HepG2 (cell line): ENCODE data around the gene GCNT2. TPM values are rescaled to one million over a fixed set of nuclear protein-coding genes. Genes with fewer than 3 reads are reported as not detected.

Source experiments
- ATAC-seq: fragments of 200-7000 bp; cut with Tn5 transposase; 3 replicates; pipeline ENCODE4 v1.9.1; 2020; ENCODE audit warnings: mild to moderate bottlenecking, moderate library complexity
- BruUV-seq: library from RNA; stranded (reverse); fragments of 400-500 nt; replicated peaks from 2 replicates; lab custom pipeline; 2021; lab: Mats Ljungman, UMichigan
- CTCF ChIA-PET: fragments of 300-600 bp; formaldehyde crosslinking; extraction: SDS; loops from one replicate; lab custom pipeline; 2021; ENCODE audit warnings: low total read pairs, inconsistent platforms, low intra/inter-chr PET ratio; lab: Yijun Ruan, JAX
- POLR2A ChIA-PET: fragments of 350-600 bp; sonication (Branson Sonifier 250); formaldehyde crosslinking; loops from one replicate; lab custom pipeline; 2020; ENCODE audit warnings: antibody characterized with exemption, inconsistent platforms; lab: Yijun Ruan, JAX
- DNase-seq: peaks from one replicate; pipeline ENCODE4 v3.0.0-alpha.2; 2015; ENCODE audit warnings: low spot score
- FAIRE-seq: peaks from 3 replicates; lab custom pipeline; 2011; peaks lifted over from hg19 to GRCh38; lab: Jason Lieb, UNC
- H2AFZ ChIP-seq: one replicate; pipeline ENCODE4 v1.6.1; 2011; ENCODE audit warnings: low read length, inconsistent platforms
- H3K27ac ChIP-seq: fragments of 300-600 bp; 3 replicates; pipeline ENCODE4 v1.8.0; 2011; ENCODE audit warnings: mixed run types, mild to moderate bottlenecking, mixed read lengths, low read length, inconsistent platforms; ENCODE audit not compliant: insufficient read depth; ENCODE audit errors: extremely low read length
- H3K27me3 ChIP-seq, 2 experiments: fragments of 200-600 bp in 1 of 2; 2 replicates in 1 of 2; 3 replicates in 1 of 2; pipeline versions ENCODE4 v1.6.0 to v1.8.0; 2011; ENCODE audit warnings: low read length in 2 of 2, mild to moderate bottlenecking in 2 of 2, moderate library complexity in 2 of 2, inconsistent platforms in 1 of 2; ENCODE audit not compliant: insufficient read depth in 2 of 2, control insufficient read depth in 1 of 2
- H3K36me3 ChIP-seq, 2 experiments: fragments of 200-600 bp in 1 of 2; replicated peaks in 1 of 2; 2 replicates in 1 of 2; 3 replicates in 1 of 2; pipeline versions ENCODE4 v1.5.1 to v1.8.0; 2011; ENCODE audit warnings: low read length in 2 of 2, inconsistent platforms in 1 of 2; ENCODE audit not compliant: insufficient read depth in 2 of 2, control insufficient read depth in 1 of 2
- H3K4me1 ChIP-seq: 2 replicates; pipeline ENCODE4 v1.5.1; 2012; ENCODE audit warnings: low read length, inconsistent platforms; ENCODE audit not compliant: insufficient read depth
- H3K4me2 ChIP-seq: 2 replicates; pipeline ENCODE4 v1.6.0; 2011; ENCODE audit warnings: low read depth, low read length, inconsistent platforms
- H3K4me3 ChIP-seq, 3 experiments: fragments of 200-600 bp in 1 of 3; sonication (generic), shearing (Covaris generic) in 1 of 3; replicated peaks in 1 of 3; 2 replicates each; pipeline ENCODE4 v1.5.1; 2011 to 2016; ENCODE audit warnings: low read length in 3 of 3, inconsistent platforms in 2 of 3, low read depth in 2 of 3, mild to moderate bottlenecking in 2 of 3, control low read depth in 1 of 3, mixed read lengths in 1 of 3; ENCODE audit not compliant: insufficient read depth in 1 of 3
- H3K79me2 ChIP-seq: one replicate; pipeline ENCODE4 v1.6.1; 2011; ENCODE audit warnings: low read length, inconsistent platforms; ENCODE audit not compliant: insufficient read depth
- H3K9ac ChIP-seq: 2 replicates; pipeline ENCODE4 v1.6.0; 2011; ENCODE audit warnings: mild to moderate bottlenecking, low read depth, low read length, inconsistent platforms; ENCODE audit not compliant: insufficient read depth
- H3K9me3 ChIP-seq: 2 replicates; pipeline ENCODE4 v1.5.1; 2012; ENCODE audit warnings: mild to moderate bottlenecking, low read length
- H4K20me1 ChIP-seq: 2 replicates; pipeline ENCODE4 v1.6.0; 2011; ENCODE audit warnings: inconsistent platforms, mild to moderate bottlenecking, low read length, moderate library complexity; ENCODE audit not compliant: insufficient read depth
- CHD2 ChIP-seq: IDR thresholded peaks from 2 replicates; pipeline ENCODE4 v1.6.1; 2011; ENCODE audit warnings: low read depth, low read length, improper control_type of control experiment
- DR1 ChIP-seq: sonication (generic); formaldehyde crosslinking; IDR thresholded peaks from 2 replicates; pipeline ENCODE4 v1.8.0; 2021; ENCODE audit warnings: mild to moderate bottlenecking, missing genetic modification reagents, inconsistent platforms
- FIP1L1 ChIP-seq: fragments of 200-400 bp; formaldehyde crosslinking; IDR thresholded peaks from 2 replicates; pipeline ENCODE4 v1.6.1; 2018; ENCODE audit warnings: low read depth, mild to moderate bottlenecking, low read length, moderate library complexity, borderline replicate concordance; ENCODE audit not compliant: insufficient read depth
- KLF12 ChIP-seq: sonication (generic); formaldehyde crosslinking; IDR thresholded peaks from 2 replicates; pipeline ENCODE4 v1.4.0; 2020; ENCODE audit warnings: missing genetic modification reagents, borderline replicate concordance
- MATR3 ChIP-seq: sonication (generic); formaldehyde crosslinking; IDR thresholded peaks from 2 replicates; pipeline ENCODE4 v1.4.0; 2020; ENCODE audit warnings: missing genetic modification reagents
- NFKB2 ChIP-seq: sonication (generic); formaldehyde crosslinking; IDR thresholded peaks from 2 replicates; pipeline ENCODE4 v1.4.0; 2020; ENCODE audit warnings: missing genetic modification reagents, borderline replicate concordance
- PAF1 ChIP-seq: IDR thresholded peaks from 2 replicates; pipeline ENCODE4 v1.6.1; 2016; ENCODE audit warnings: missing genetic modification reagents, missing compliant biosample characterization
- POGZ ChIP-seq: sonication (generic); formaldehyde crosslinking; IDR thresholded peaks from 2 replicates; pipeline ENCODE4 v1.4.0; 2020; ENCODE audit warnings: mild to moderate bottlenecking, missing genetic modification reagents
- ZHX2 ChIP-seq, 2 experiments: sonication (generic) in 1 of 2; formaldehyde crosslinking in 1 of 2; IDR thresholded peaks; 2 replicates each; pipeline versions ENCODE4 v1.6.1 to v1.9.0; 2014 to 2022; ENCODE audit warnings: antibody characterized with exemption in 1 of 2, borderline replicate concordance in 1 of 2, inconsistent platforms in 1 of 2, low read depth in 1 of 2, missing genetic modification reagents in 1 of 2
- ZNF317 ChIP-seq: sonication (generic); formaldehyde crosslinking; IDR thresholded peaks from 2 replicates; pipeline ENCODE4 v1.5.0; 2020; ENCODE audit warnings: mild to moderate bottlenecking, missing genetic modification reagents
- ZNF839 ChIP-seq: sonication (generic); formaldehyde crosslinking; IDR thresholded peaks from 2 replicates; pipeline ENCODE4 v1.4.0; 2020; ENCODE audit warnings: missing genetic modification reagents, mild to moderate bottlenecking, borderline replicate concordance
- ZSCAN12 ChIP-seq: sonication (generic); formaldehyde crosslinking; IDR thresholded peaks from 2 replicates; pipeline ENCODE4 v1.9.0; 2021; ENCODE audit warnings: mild to moderate bottlenecking, missing genetic modification reagents
- WGBS: methylation state at CpG from one replicate; pipeline ENCODE4 v1.1.6; 2017; ENCODE audit warnings: low lambda C conversion rate; 5-methylcytosine and 5-hydroxymethylcytosine counted together
- in situ Hi-C: cut with HindIII; loops from 2 replicates; pipeline ENCODE4 v1.10.0; 2017; ENCODE audit warnings: low pct_unique_long_range_greater_than_20kb; ENCODE audit not compliant: extremely low pct_ligation_motif_present
- intact Hi-C: fragments of 100-400 bp; cut with micrococcal nuclease; formaldehyde crosslinking; loops from one replicate; pipeline ENCODE4 v1.10.0; 2022; ENCODE audit not compliant: unreplicated experiment
- polyA plus RNA-seq, 8 experiments: library from polyadenylated mRNA; depleted of rRNA in 3 of 8; stranded (reverse) in 7 of 8; unstranded in 1 of 8; fragments of >200 nt; fragmentation: Illumina TruSeq in 4 of 8; extraction: Trizol in 4 of 8; gene quantifications; 2 replicates each; pipeline versions ENCODE4 v1.2.1 to v1.2.3, GENCODE V29; 2011 to 2016; ENCODE audit warnings: low read depth in 4 of 8, missing spikeins in 1 of 8, mixed read lengths in 1 of 8; ENCODE audit not compliant: insufficient read depth in 1 of 8
- total RNA-seq, 5 experiments: library from RNA; depleted of rRNA; stranded (reverse); fragments of >200 nt; fragmentation: Illumina TruSeq; extraction: Trizol; gene quantifications; 2 replicates each; pipeline ENCODE4 v1.2.3, GENCODE V29; 2016; ENCODE audit warnings: low read depth in 1 of 5

The GCNT2 gene
- total and polyA plus RNA-seq, 2 of the 13 experiments (the other 11 are each of a cell fraction or from before 2014, with no cell fraction given) = 11.8 to 31.9 TPM

GRCh38 chr6:10495029-10495428 lies 26.1 kb upstream of the GCNT2 start:
- Histone ChIP-seq H3K4me3 (no peak overlapping the region), H3K9me3 (no peaks in the 10 kb centered on the region), H3K27me3 (peaks cover 0 to 28% of the 10 kb centered on the region in 2 experiments; a peak in 2 of 5 replicates), H3K79me2 (no peaks in the 10 kb centered on the region), H3K27ac (no peak overlapping the region), H4K20me1 (no peaks in the 10 kb centered on the region), H2AFZ (no peak overlapping the region), H3K9ac (no peak overlapping the region), H3K36me3 (no peaks in the 10 kb centered on the region), H3K4me1 (no peaks in the 10 kb centered on the region), H3K4me2 (no peak overlapping the region)
- in situ Hi-C loops = loop anchor here (25.0 kb wide), 1 partner anchor 567 kb away; no protein-coding TSS in a partner anchor
- TF ChIP-seq DR1 (CRISPR knock-in tag) (no peak), MATR3 (CRISPR knock-in tag) (no peak), NFKB2 (CRISPR knock-in tag) (no peak), POGZ (no peak), ZNF317 (no peak), ZNF839 (CRISPR knock-in tag) (no peak), ZSCAN12 (no peak), FIP1L1 (no peak), PAF1 (CRISPR knock-in tag) (no peak), ZHX2 (IDR thresholded peaks at IDR 0.05; ENCODE audit: low read depth) (no peak), ZHX2 (CRISPR knock-in tag; IDR thresholded peaks at IDR 0.05; ENCODE audit: borderline replicate concordance) (no peak), KLF12 (CRISPR knock-in tag) (no peak), CHD2 (no peak)
- WGBS = 74% methylated on average over 14 of the region's 14 CpGs
- DNase-seq (no peak), FAIRE-seq (no peak), ATAC-seq (peak; percentile 28; the same call in 2 of the 3 replicates)
- ChIA-PET POLR2A (no interaction called here), CTCF (no interaction called here)
- BruUV-seq = no TSS peak
- intact Hi-C loops = no loop called here
